HG03135 (cell line): ENCODE measurements around the gene MAS1L.
"Not testable (repeated sequence)": the region's sequence is repeated elsewhere in the genome, so short reads cannot be mapped to it uniquely, and the experiment has no call there.

Experiments used
- ATAC-seq: cut with Tn5 transposase; IDR thresholded peaks from one replicate; pipeline ENCODE4 v1.9.1; 2021; ENCODE audit warnings: mild to moderate bottlenecking, moderate library complexity; ENCODE audit not compliant: unreplicated experiment

The MAS1L gene

GRCh38 chr6:29486577-29486976 is 1.2 kb downstream of the MAS1L start:
- no peak for ATAC-seq

DNA sequence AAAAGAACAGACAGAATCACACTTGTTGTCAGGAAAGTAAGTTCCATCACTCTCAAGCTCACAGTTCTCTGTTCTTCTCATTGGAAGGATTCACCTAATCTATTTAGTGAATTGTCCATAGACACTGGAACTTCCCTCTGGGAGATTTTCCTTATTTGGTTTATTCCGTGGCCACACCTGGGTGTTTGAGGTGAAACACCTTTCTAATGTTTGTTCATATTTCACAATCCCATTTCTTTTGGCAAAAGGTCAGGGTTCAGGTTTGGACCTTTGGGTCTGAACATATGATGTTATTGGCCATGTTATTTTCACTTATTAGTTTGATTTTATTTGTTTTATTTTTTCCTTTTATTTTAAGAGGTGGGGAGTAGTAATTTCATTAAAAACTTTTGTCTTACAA is 4.0 kb downstream of the MAS1L start:
- ATAC-seq = no peak

DNA sequence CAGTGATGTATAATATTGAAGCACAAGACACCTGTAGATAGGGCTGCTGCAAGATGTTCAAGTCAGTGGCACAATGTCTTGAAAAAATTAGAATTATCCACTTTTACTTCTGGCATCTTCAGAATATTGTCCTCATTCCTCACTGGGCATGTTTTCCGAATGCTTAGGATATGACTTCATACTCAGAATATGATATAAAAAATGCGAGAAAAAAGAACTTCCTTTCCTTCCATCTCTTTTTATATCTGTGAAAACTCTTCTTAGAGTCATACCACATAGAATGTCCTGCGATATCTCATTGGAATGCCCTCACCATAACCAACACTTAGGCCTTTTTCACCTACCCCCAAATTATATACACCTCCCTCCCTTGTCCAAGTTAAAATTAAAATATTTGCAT is 4.6 kb downstream of the MAS1L start:
- ATAC-seq = no peak

GRCh38 chr6:29479560-29479959 is 8.2 kb downstream of the MAS1L start:
- no peak for ATAC-seq

- ATAC-seq = no peak
These were observed 9.0 kb downstream of the MAS1L start for GRCh38 chr6:29478740-29479139.

- ATAC-seq = no peak
These were observed 9.8 kb downstream of the MAS1L start for GRCh38 chr6:29477923-29478450.

- no peak for ATAC-seq
These were observed 12.8 kb downstream of the MAS1L start for GRCh38 chr6:29474996-29475395.

DNA sequence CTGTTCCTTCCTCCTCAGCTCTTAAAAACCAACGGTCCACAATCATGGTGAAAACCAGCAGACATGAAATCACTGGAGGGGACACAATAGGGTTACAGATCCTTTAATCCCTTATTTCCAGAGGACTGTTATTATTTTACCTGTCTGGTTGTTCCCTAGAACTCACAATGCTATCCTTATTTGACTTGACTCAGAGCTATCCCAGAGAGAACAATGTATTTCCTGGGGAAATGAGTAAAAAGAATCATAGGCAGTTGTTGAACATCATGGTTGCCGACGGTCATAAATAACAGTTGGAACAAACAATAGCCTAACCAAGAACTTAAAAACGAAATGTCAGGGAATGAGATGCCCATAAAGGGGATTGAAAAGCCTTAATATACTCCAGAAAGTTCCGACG is 21.5 kb downstream of the MAS1L start:
- ATAC-seq = no peak

DNA sequence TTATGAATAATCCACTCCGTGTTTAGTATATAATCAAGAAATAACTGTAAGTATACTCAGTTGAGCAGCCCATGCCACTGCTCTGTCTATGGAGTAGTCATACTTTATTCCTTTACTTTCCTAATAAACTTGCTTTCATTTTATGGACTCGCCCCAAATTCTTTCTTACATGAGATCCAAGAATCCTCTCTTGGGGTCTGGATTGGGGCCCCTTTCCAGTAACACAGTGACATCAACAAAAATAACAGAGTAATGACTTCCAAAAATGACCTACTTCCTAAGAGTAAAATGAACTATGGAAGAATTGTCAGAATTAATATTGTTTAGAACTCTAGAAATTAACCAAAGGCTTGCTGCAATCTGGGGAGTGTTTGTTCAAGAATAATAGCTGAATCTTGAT is 22.0 kb downstream of the MAS1L start:
- no peak for ATAC-seq

DNA sequence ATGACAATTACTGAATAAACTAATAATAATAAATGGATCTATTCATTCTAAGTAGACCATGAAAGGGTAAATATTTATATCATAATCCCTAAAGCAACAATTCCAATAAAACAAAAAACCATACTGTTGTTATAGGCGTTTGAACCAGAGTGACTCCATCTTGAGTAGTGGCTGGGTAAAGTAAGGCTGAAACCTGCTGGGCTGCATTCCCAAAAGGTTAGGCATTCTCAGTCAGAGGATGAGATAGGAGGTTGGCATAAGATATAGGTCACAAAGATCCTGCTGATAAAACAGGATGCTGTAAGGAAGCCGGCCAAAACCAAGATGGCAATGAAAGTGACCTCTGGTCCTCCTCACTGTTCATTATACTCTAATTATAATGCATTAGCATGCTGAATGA is 22.5 kb downstream of the MAS1L start:
- no peak for ATAC-seq

DNA sequence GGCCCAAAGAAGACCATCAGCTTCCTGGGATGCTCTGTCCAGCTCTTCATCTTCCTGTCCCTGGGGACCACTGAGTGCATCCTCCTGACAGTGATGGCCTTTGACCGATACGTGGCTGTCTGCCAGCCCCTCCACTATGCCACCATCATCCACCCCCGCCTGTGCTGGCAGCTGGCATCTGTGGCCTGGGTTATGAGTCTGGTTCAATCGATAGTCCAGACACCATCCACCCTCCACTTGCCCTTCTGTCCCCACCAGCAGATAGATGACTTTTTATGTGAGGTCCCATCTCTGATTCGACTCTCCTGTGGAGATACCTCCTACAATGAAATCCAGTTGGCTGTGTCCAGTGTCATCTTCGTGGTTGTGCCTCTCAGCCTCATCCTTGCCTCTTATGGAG is 25.7 kb downstream of the MAS1L start:
- no peak for ATAC-seq

DNA sequence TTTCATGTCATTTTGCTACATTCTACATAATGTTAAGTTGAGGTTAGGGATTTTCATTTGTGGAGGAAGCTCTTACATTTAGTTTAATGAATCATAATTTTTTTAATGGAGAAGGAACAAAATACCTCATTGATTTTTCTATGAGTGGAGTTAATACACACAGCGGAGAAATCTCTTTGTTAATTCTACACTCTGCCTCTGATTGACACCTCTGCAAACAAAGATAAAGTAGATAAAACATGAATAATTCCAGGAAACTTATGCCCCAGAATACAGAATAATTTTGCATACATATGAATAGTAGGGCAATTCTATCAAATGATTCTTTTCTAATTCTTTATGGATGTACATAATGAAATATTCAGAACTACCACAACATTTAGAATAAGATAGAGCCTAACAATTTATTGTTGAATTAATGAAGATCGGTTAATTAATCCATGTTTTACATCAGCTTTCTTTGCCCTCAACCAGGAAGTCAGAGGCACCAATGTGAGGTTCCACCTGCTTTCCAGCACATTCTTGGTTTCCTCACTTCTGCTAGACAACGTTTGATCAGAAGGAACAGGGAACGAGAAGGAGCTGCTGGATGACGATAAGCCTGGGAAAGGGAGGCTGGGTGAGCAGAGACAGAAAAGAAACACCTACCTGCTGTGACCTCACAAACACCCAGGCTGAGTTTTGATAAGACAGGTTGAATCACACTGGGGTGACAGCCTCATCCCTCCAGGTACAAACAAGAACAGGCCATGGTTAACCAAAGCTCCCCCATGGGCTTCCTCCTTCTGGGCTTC is 26.5 kb downstream of the MAS1L start:
- no peak for ATAC-seq

DNA sequence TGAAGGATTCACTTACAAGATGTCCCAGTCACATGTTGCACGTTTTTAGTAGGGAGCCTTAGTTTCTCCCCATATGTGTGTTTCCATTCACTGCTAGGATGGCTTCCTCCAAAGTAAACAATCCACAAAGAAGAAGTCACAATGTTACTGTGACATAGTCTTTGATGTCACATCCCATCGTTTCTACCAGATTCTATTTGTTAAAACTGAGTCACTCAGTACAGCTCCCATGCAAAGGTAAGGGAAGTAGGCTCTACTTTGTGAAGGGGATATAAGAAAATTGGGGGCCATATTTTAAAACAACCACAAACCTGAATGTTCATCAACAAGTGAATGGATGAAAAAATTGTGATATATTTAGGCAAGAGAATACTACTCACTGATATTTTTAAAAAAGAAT is 30.8 kb downstream of the MAS1L start, which contains the start of the genes OR11A1 and OR2H1:
Gene OR11A1 (minus strand): TSS at position 101 of the 400 bp plus-strand sequence. CDS start 29,430 bp downstream, outside the sequence.
Gene OR2H1 (plus strand): TSS at position 185 of the 400 bp plus-strand sequence. CDS start 4,615 bp downstream, outside the sequence.
- ATAC-seq = no peak

GRCh38 chr6:29451471-29452193 is 36.1 kb downstream of the MAS1L start:
- no peak for ATAC-seq

DNA sequence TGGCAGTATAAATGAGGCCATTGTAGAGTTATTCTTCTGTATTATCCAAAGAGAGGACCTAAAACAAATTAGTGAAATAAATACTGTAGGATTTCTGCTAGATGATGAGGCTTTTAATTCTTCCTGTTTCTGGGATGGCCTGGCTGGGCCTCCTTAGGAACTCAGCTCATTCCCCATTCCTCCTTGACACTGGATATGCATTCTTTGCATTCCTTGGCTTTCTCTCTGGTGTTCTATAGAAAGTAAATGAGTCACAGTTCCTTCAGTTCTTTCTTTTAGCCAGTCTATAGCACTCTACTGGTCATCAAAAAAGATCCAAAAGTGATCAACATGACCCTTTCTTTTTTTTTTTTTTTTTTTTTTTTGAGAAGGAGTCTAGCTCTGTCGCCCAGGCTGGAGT is 40.1 kb downstream of the MAS1L start:
- ATAC-seq = no peak

- ATAC-seq = not testable (repeated sequence)
These were observed 43.7 kb downstream of the MAS1L start for GRCh38 chr6:29444031-29444430.

GRCh38 chr6:29442719-29443118 is 45.0 kb downstream of the MAS1L start:
- ATAC-seq = no peak

DNA sequence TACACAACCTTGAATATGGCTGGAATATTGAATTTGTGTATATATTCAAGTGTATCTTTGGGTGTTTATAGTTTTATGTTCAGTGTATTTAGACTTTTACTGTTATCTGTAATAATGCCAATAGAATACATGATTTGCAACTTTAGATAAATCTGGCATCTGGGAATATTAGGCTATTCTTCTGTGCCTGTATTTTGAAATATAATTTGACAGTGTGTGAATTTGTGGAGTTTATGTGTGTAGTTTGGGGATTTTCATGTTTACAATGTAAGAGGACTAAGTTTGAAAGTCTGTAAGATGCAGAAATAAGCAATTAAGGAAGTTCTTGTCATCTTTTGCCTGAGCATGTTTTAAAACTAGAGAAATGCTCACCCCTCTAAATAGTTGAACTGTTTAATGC is 48.8 kb downstream of the MAS1L start, which contains the start of gene OR10C1:
Gene OR10C1 (plus strand): TSS at position 301 of the 400 bp plus-strand sequence. CDS start 710 bp downstream, outside the sequence.
- no peak for ATAC-seq

DNA sequence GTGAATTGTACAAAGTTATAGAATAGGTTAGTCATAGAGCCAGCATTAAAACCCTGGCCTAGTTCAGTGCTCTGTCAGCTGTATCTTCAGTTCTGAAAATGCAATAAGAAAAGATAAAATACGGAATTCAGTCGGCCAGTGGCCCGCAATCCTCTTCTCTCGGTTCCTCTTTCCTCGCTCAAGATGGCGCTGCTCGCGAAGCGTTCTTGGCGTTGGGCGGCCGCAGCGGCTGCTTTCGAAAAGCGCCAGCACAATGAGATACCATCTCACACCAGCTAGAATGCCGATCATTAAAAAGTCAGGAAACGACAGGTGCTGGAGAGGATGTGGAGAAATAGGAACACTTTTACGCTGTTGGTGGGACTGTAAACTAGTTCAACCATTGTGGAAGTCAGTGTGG is 51.0 kb downstream of the MAS1L start:
- ATAC-seq = not testable (repeated sequence)
